Fibroblast of skin of abdomen (primary cell): ENCODE data around the gene TANC1. TPM values are rescaled to one million over a fixed set of nuclear protein-coding genes. Genes with fewer than 3 reads are reported as not detected.
A peak's percentile ranks its signal among the peaks of the same experiment; 100 is the strongest.

ENCODE experiments used
- DNase-seq: peaks from one replicate; pipeline ENCODE4 v3.0.0-alpha.2; 2013
- polyA plus RNA-seq, 2 experiments: library from polyadenylated mRNA; unstranded; fragments of 120-200 nt; gene quantifications; one replicate each; pipeline ENCODE4 v1.2.1, GENCODE V29; 2013; ENCODE audit not compliant: insufficient read length in 2 of 2

Gene TANC1
- 20.4 TPM for polyA plus RNA-seq (2013, experiment 1 of 2; ENCODE audit: insufficient read length)
- 19.2 TPM for polyA plus RNA-seq (2013, experiment 2 of 2; ENCODE audit: insufficient read length)

DNA sequence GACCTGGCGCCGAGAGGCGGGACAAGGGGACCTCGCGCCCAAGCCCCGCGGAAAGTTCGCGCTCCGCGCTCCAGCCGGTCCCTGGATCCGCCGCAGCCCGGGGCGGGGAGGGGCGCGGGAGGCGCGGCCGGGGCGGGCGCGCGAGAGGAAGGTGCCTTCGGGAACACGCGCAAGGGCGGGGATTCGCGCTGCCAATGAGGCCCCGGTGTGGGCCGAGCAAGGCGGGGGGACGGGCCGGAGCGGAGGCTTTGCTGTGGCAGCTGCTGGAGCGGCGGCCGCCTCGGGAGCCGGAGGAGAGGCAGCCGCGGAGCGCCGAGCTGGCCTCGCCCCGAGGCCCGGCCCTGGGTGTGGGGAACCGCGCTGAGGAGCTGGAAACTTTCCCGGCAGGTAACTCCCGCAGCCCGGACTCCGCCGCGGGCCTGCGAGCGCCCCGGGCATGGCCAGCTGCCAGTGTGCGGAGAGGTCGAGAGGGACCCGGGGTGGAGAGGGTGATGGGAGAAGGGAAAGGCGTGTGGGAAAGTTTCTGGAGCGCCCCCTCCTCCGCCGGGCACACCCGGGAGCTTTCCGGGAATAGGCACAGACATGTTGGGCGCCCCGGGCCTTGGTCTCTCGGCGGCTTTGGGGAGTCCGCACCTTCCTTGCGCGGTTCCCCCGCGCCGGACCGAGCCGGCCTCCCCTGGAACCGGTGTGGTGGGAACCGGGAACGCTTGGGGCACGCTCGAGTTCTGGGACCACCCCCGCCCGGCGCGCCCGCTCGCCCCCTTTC, at the start of gene TANC1:
Gene TANC1 (plus strand): TSS at position 245 of the 766 bp plus-strand sequence. CDS start 97,271 bp downstream, outside the sequence.
- DNase-seq, result peak; percentile 95

DNA sequence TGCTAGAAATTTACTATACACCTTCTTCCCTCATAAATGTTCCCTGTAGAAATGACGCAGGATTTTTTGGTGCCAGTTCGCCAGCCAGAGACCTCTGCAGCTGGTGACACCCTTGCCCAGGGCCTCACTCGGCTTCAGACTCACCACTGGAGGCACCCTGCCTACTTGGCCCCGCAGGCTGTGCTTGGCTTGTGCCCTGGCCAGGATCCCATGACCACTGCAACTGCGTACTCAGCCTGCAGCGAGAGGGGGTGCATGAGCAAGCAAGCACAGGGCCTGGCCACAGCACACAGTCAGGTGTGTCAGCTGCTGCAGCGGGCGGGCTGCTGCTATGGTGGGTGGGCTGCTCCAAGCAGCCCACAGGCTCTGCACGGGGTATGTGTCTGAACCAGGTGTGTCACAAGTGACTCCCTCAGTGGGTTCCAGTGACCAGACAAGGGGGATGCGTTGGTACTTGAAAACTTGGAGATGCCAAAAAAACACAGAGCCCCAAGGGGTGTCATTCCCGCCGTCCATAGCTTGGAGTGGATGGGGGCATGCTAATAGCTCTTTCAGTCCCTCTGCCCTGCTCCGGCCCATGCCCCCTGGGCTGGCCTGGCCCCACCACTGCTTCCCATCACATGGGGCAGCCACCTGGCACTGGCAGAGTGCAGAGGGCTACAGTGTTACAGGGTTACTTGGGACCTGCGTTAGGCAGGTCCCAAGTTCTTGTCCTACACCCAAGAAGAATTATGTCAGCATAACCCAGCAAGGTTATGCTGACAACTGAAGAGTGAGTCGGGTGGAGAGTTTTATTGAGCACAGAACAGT, 46.6 kb upstream of the TANC1 start:
- no peak for DNase-seq

GRCh38 chr2:158922601-158923000, 45.8 kb upstream of the TANC1 start:
- DNase-seq, result peak; percentile 35

GRCh38 chr2:158923180-158923594, 45.3 kb upstream of the TANC1 start:
- DNase-seq, result peak; percentile 48

DNA sequence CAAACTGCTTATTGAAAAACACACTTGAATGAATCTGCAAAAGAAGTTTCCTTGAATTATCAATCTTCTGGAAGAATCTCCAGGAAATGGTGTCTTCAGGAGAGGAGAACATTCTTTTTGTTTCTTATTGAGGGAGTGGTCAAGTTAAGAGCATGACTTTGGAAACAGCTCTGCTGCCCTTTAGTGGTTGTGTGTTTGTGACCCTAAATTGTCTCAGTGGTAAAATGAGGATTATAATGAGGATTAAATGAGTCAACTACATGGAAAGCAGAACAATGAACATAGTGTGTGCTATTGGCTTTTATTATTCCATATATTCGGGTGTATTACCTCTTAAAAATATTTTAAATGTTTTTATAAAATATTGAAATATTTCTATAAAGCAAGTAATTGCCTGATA, 44.8 kb upstream of the TANC1 start:
- DNase-seq, result no peak

DNA sequence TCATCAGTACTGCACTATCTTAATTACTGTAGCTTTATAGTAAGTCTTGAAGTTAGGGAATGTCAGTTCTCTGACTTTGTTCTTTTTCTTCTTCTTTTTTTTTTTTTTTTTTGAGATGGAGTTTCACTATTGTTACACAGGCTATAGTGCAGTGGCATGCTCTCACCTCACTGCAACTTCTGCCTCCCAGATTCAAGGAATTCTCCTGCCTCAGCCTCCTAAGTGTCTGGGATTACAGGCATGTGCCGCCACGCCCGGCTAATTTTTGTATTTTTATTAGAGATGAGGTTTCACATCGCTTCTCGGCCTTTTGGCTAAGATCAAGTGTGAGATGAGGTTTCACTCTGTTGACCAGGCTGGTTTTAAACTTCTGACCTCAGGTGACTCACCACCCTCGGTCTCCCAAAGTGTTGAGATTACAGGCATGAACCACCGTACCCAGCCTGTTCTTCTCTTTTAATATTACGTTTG, 41.9 kb upstream of the TANC1 start:
- DNase-seq, result peak; percentile 44

DNA sequence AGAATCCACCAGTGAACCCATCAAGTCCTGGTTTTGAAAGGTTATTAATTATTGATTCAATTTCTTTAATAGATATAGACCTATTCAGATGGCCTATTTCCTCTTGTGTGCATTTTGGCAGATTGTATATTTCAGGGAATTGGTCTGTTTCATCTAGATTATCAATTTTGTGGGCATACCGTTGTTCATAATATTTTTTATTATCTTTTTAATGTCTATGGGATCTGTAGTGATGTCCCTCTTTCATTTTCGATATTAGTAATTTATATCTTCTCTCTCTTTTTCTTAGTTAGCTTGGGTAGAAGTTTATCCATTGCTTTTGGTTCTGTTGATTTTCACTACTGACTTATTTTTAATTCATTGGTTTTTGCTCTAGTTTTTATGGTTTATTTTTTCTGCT, 39.9 kb upstream of the TANC1 start:
- no peak for DNase-seq

GRCh38 chr2:158928965-158929364, 39.5 kb upstream of the TANC1 start:
- no peak for DNase-seq

GRCh38 chr2:158931572-158931971, 36.9 kb upstream of the TANC1 start:
- peak; percentile 88 for DNase-seq

DNA sequence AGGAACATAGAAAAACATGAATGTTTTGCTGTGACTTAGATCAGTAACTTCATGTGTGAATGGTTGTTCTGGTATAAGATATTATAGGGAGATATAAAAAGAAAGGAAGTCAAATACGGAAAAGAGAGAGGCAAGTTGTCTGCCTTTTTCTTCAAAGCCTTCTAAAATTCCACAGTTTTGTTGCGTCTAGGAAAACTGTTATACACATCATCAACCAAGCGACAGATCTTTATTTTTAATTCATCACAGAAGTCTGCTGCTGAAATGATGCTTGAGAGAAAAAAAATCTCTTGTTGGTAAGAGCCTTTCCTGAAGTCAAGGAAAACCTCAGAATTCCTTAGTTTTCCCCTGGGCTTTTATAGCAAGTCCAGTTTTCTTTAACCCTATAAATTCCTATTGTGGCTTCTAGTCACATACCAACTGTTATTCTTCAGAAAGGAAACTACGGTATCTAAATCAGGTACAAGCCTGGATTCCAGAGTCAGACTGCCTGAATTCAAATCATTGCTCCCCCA, 36.3 kb upstream of the TANC1 start:
- peak; percentile 91 for DNase-seq

DNA sequence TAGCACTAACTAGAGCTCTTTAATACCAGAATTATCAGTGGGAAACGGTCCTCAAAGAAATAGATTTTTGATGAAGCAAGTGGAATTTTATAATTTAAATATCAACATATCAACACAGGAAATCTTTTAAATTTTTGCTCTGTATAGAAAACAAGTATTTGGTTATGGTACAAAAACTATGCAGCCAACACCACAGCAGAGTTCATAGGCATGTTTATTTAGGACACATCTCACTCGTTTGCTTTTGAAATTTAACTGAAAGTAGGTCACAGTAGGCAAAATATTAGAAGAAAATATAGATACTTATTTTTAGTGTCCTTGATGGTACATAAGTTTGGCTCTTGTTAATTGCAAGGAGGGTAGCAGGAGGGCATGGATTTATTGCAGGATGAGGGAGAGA, 34.3 kb upstream of the TANC1 start:
- no peak for DNase-seq

DNA sequence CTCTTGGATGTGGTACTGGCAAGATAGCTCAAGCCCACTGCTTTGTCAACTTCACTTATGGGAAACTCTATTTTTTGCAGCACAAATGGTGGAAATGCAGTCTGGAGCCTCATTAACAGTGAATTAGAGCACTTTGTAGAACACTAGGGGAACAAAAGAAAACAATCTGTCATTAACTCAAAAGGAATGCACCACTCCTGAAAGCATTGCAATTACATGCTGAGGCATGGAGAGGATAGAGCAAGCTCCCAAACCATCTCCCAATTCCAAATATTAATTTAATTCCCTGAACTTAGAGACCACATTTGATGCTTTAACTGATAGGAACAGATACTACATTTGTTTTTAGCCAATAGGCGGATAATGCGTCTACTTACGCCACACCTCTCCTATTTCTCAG, 32.8 kb upstream of the TANC1 start:
- DNase-seq, result no peak

GRCh38 chr2:158936978-158937377, 31.5 kb upstream of the TANC1 start:
- peak; percentile 88 for DNase-seq

- DNase-seq, result no peak
These were observed 28.1 kb upstream of the TANC1 start for GRCh38 chr2:158940356-158940755.

DNA sequence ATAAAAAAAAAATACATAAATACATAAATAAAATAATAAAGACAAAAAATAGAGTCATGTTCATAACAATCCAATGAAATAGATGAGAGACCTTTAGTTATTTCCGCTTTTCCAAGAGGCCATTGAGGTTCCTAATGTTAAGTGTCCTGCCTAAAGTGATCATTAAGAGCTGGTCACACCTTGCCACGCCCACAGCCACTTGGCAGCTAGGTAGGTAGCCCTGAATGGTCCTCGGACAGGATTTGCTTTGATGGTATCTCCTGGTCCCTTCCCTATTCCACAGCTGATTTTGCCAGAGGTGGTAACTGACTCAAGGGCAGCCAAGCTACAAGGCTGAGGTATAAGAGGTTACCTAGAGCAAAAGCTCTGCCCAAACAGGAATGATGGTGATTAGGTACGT, 24.5 kb upstream of the TANC1 start:
- no peak for DNase-seq

DNA sequence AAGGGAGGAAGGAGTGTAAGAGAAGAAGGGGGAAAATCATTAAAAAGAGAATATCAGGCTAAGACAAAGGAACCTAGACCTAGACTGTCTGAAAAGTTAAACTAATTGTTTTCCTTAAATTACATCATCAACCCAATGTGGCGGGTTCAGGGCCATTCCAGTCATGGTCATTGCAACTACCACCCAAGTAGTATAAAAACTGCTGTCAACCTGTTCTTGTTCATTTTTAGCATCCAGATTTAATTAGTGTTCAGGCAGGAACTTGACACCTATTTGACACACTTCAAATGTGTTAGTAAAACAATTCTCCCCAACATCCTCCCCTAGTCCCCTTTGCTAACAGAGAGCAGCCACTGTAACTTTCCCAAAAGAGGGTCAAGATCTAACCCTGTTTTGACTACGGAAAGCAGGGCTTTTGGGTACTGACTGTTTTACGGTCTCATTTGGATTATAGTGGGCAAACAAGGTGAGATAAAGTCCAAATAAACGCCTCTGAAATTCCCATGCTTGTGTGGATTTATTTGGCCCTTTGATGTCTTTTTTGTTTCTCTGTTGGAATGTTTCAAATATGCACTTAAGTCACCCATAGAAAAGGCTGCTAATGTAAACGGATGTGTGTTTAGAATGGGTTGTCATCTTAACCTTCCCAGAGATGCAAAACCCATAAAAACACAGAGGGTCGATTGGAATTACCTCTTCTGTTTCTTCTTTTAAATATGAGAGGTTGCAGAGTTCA, 19.3 kb upstream of the TANC1 start:
- DNase-seq, result no peak

- peak; percentile 55 for DNase-seq
These were observed 15.0 kb upstream of the TANC1 start for GRCh38 chr2:158953454-158953853.

DNA sequence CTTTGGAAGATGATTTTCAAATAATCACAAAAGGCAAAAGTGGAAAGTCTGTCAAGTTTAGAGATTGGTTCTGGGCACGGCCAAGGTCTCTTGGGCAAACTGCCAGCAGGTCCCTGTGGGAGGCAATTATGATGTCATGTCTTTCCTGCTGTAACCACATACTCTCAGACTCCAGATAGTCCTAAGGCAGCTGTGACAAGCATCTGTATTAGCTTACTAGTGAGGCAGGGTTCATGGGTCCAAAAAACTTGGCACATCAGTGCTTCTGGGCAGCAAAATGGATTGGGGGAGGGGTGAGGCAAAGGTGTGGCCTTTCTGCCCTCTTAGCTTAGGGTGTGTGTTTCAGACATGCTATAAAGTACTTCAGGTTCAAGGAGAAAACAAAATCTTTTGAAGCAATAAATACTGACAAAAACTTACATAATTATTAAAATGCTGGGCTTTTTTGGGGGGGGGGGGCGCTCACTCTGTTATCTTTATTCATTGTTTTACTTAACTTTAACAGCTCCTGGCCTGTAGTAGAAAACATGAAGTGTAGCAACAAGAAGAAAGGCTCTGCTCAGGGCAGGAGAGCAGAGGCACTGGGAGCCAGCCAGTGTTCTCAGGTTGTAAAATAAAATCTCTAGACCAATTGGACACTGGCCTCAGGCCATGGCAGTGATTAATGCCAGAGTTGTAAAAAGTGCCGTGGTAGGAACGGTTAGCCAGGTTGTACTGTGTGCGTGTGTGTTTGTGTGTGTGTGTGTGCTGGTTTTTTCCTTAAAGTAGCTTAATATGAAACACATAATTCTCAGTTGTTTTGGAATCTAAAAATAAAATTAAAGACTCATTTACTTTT, 14.3 kb upstream of the TANC1 start:
- DNase-seq, result peak; percentile 84

GRCh38 chr2:158955842-158956365, 12.5 kb upstream of the TANC1 start:
- no peak for DNase-seq

DNA sequence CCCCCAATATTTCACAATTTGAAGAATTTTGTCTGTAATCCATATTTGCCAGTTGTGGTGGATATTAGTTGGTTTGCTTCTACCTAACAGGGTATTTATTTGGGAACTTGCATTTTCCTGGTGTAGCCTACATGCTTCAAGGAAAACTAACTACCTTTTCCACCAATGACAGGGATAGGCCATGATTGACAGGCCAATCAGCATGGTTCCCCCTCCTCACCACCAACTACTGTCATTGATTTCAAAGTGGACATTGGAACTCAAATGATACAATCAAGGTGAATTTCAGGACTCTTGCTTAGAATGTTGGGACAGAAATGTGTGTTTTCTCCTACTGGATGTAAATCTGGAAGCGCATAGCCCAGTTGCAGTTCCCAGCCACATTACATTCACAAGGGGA, 10.1 kb upstream of the TANC1 start:
- DNase-seq, result no peak

GRCh38 chr2:158960193-158960592, 8.2 kb upstream of the TANC1 start:
- no peak for DNase-seq
